Neural crest cell (in vitro differentiated cells): ENCODE data around the gene ADAMTS9. TPM values are rescaled to one million over a fixed set of nuclear protein-coding genes. Genes with fewer than 3 reads are reported as not detected.

Source experiments
- DNase-seq: peaks from one replicate; pipeline ENCODE4 v3.0.0; 2021; ENCODE audit warnings: low read depth, mixed read lengths, low spot score
- H3K27ac Mint-ChIP-seq: one replicate; pipeline ENCODE4 v1.8.0; 2021; ENCODE audit warnings: mild to moderate bottlenecking, mixed read lengths; ENCODE audit not compliant: unreplicated experiment
- H3K27me3 Mint-ChIP-seq: 2 replicates; pipeline ENCODE4 v1.8.0; 2021; ENCODE audit warnings: low read depth, mild to moderate bottlenecking, mixed read lengths
- H3K36me3 Mint-ChIP-seq: 2 replicates; pipeline ENCODE4 v1.8.0; 2021; ENCODE audit warnings: low read depth, mild to moderate bottlenecking, mixed read lengths
- H3K4me1 Mint-ChIP-seq: 2 replicates; pipeline ENCODE4 v1.8.0; 2021; ENCODE audit warnings: mixed read lengths
- H3K4me3 Mint-ChIP-seq: one replicate; pipeline ENCODE4 v1.8.0; 2021; ENCODE audit warnings: mild to moderate bottlenecking, mixed read lengths
- H3K9me3 Mint-ChIP-seq: 2 replicates; pipeline ENCODE4 v1.8.0; 2021; ENCODE audit warnings: mixed read lengths
- CTCF ChIP-seq: fragments of 200-600 bp; sonication (generic); conservative IDR thresholded peaks from 2 replicates; pipeline ENCODE4 v1.5.0; 2021; ENCODE audit warnings: antibody characterized with exemption, mild to moderate bottlenecking
- total RNA-seq: library from RNA; stranded (reverse); gene quantifications from 2 replicates; pipeline ENCODE4 v1.2.1, GENCODE V29; 2021

ADAMTS9 gene
- total RNA-seq, 1 donor from 2014 or later: 15.1 TPM

DNA sequence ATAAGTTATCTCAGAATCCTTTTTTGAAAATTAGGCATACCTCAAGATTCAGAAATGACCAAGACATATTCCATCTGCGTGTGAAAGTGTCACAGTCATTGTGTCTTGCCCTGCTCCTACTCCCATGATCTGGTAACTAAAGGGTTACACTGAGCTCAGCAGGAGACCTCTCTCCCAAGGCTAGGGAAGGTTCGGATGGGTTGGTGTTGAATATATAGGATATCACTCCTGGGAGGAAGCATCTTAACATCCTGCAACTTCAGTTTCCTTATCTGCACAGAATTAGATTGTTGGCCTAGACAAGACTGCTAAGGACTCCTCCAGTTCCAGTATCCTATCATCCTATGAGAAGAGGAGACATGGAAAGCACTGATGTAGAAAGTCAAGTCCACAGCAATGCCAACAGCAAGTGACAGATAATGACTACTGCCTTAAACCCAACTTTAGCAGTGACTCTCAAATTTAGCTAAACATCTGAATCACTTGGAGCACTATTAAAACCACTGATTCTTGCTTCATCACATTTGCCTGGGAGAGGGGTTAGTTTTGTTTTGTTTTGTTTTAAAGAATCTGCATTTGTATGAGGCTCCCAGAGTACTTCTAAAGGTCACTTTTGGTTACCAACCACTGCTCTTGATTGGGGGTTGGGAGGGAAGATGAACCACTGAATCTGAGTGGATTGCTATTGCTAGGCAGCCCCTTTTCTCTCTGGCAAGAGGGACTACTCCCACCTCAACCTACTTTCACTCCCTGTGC, 9.7 kb downstream of the ADAMTS9 start:
- Mint-ChIP-seq H3K9me3 (no peaks in the 10 kb centered on the region), H3K27ac (no peak overlapping the region), H3K4me3 (no peak overlapping the region), H3K4me1 (peaks cover 3% of the 10 kb centered on the region), H3K27me3 (no peaks in the 10 kb centered on the region), H3K36me3 (peaks cover 2% of the 10 kb centered on the region)
- DNase-seq: no peak
- no peak for TF ChIP-seq CTCF

GRCh38 chr3:64676831-64677230, 11.0 kb downstream of the ADAMTS9 start:
- DNase-seq: no peak
- Mint-ChIP-seq H3K36me3 (peaks cover 2% of the 10 kb centered on the region), H3K4me3 (no peak overlapping the region), H3K4me1 (no peaks in the 10 kb centered on the region), H3K27me3 (no peaks in the 10 kb centered on the region), H3K9me3 (no peaks in the 10 kb centered on the region), H3K27ac (no peak overlapping the region)
- TF ChIP-seq CTCF: no peak

GRCh38 chr3:64675687-64676247, 12.0 kb downstream of the ADAMTS9 start:
- H3K4me1 Mint-ChIP-seq: no peaks in the 10 kb centered on the region
- H3K27me3 Mint-ChIP-seq: no peaks in the 10 kb centered on the region
- no peak for TF ChIP-seq CTCF
- H3K4me3 Mint-ChIP-seq: no peak overlapping the region
- DNase-seq: no peak
- H3K9me3 Mint-ChIP-seq: no peaks in the 10 kb centered on the region
- no peak overlapping the region for H3K27ac Mint-ChIP-seq
- peaks cover 2% of the 10 kb centered on the region for H3K36me3 Mint-ChIP-seq

DNA sequence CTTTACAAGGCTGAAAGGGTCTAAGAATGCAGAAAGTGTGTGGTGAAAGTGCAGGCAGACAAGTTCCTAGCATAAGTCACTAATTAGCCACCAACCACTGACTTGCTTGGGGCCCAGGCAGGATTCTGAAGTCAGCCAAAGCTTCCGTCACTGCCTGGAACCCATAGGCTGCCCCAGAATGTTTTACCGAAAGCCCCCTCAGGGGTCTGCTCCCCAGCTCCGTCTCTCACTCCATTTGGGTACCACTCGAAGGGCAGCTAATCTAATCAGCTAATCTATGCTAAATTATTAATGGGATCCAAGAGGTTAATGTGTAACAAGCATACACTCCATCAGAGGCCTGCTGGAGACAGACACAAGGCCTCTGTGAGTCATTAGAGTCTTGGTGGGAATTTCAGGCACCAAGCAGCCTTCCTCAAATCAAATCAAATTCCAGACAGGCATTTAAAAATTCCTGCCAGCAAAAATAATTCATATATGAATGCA, 13.2 kb downstream of the ADAMTS9 start:
- H3K9me3 Mint-ChIP-seq: no peaks in the 10 kb centered on the region
- H3K4me3 Mint-ChIP-seq: no peak overlapping the region
- no peak overlapping the region for H3K27ac Mint-ChIP-seq

DNA sequence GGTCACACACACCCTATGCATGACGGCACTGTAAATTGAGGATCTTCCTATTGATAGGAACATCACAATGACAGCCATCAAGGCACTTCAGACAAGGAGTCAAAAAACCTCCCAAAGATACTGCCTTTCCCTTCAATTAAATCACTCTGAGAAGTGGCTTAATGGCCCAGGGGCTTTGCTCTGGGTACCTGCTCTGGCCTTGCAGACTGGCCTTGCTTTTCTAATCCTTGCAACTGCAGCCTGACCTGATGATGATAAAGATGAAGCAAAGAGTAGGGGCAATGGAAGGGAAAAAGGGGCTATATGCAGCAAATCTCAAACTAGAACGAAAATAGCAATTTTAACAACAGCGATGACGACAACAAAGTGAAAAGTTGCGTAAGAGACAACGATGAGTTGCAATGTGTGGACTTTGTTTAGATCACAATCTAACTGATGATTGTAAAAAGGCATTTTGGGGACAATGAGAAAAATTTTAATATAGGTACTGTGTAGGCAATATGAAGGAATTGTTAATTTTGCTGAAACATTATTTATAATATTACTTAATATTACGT, 14.6 kb downstream of the ADAMTS9 start:
- Mint-ChIP-seq H3K27me3 (no peaks in the 10 kb centered on the region), H3K9me3 (no peaks in the 10 kb centered on the region), H3K27ac (no peak overlapping the region), H3K4me1 (peaks cover 9% of the 10 kb centered on the region), H3K4me3 (no peak overlapping the region), H3K36me3 (peaks cover 2% of the 10 kb centered on the region)
- no peak for TF ChIP-seq CTCF
- DNase-seq: no peak

More for the DNA sequence above, 13.2 kb downstream of the ADAMTS9 start:
- H3K36me3 Mint-ChIP-seq: peaks cover 2% of the 10 kb centered on the region
- TF ChIP-seq CTCF: no peak
- no peaks in the 10 kb centered on the region for H3K27me3 Mint-ChIP-seq
- no peaks in the 10 kb centered on the region for H3K4me1 Mint-ChIP-seq
- no peak for DNase-seq
